Upper lobe of left lung (tissue), 4 donors: ENCODE data around the gene GOLGA6L7.
"Not testable (repeated sequence)": the region's sequence is repeated elsewhere in the genome, so short reads cannot be mapped to it uniquely, and the experiment has no call there.

Experiments
- CTCF ChIP-seq, 6 experiments: fragments of 450-650 bp in 4 of 6; fragments of 200-600 bp in 2 of 6; sonication (generic) in 2 of 6; IDR thresholded peaks; one replicate each; pipeline ENCODE4 v1.5.1; 2016 to 2019; ENCODE audit warnings: antibody characterized with exemption in 6 of 6
- POLR2A ChIP-seq, 4 donors: fragments of 450-650 bp; IDR thresholded peaks; one replicate each; pipeline ENCODE4 v1.5.1; 2016 to 2017; ENCODE audit warnings: antibody characterized with exemption in 4 of 4, mild to moderate bottlenecking in 2 of 4
- POLR2AphosphoS5 ChIP-seq, 2 donors: sonication (generic); formaldehyde crosslinking; IDR thresholded peaks; one replicate each; pipeline ENCODE4 v1.5.1; 2017; ENCODE audit warnings: antibody characterized with exemption in 2 of 2

DNA sequence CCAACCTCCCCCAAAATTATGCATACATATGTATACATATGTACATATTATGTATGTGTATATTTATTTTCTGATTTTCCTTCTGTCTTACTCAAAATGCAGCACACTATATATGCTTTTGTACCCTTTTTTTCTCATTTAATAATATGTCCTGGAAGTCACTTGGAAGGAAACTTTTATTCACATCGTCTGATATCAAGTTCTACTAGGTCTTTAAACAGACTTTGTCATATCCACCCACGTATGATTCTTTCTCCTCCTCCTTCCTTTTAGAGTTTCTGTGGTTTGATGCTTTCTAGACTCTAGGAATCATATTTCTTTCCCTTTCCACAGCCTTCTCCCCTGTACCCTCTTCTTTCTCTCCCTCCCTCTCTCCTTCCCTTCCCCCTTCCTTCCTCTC lies 35.1 kb downstream of the GOLGA6L7 start:
- TF ChIP-seq CTCF, POLR2A, POLR2AphosphoS5 (IDR thresholded peaks at IDR 0.05): not testable (repeated sequence)
